Heart left ventricle (tissue), 16 donors: ENCODE measurements around the gene ANKRD11. TPM values are rescaled to one million over a fixed set of nuclear protein-coding genes. Genes with fewer than 3 reads are reported as not detected.

Experiments
- ATAC-seq, 4 donors: fragments of 200-7000 bp; cut with Tn5 transposase; one replicate each; pipeline ENCODE4 v1.9.1; 2020 to 2022; ENCODE audit warnings: moderate library complexity in 4 of 4, mild to moderate bottlenecking in 3 of 4, moderate number of reproducible peaks in 1 of 4
- DNase-seq, 5 donors: peaks; one replicate each; pipeline ENCODE4 v3.0.0-alpha.2; 2020
- H3K27ac ChIP-seq, 12 donors: fragments of 200-600 bp; sonication (generic) in 4 of 12; one replicate each; pipeline versions ENCODE4 v1.5.0 to v1.8.0; 2016 to 2022; ENCODE audit warnings: mild to moderate bottlenecking in 2 of 12
- H3K27me3 ChIP-seq, 9 donors: fragments of 200-600 bp; sonication (generic) in 2 of 9; one replicate each; pipeline versions ENCODE4 v1.5.1 to v1.8.0; 2016 to 2022; ENCODE audit warnings: mild to moderate bottlenecking in 3 of 9
- H3K36me3 ChIP-seq, 9 donors: fragments of 200-600 bp; sonication (generic) in 2 of 9; one replicate each; pipeline versions ENCODE4 v1.5.0 to v1.8.0; 2018 to 2022; ENCODE audit warnings: mild to moderate bottlenecking in 2 of 9
- H3K4me1 ChIP-seq, 12 donors: fragments of 200-600 bp; sonication (generic) in 4 of 12; one replicate each; pipeline versions ENCODE4 v1.5.0 to v1.8.0; 2016 to 2022; ENCODE audit warnings: mild to moderate bottlenecking in 3 of 12
- H3K4me3 ChIP-seq, 12 donors: fragments of 200-600 bp; sonication (generic) in 4 of 12; one replicate each; pipeline versions ENCODE4 v1.5.0 to v1.8.0; 2017 to 2022; ENCODE audit warnings: mild to moderate bottlenecking in 9 of 12, moderate library complexity in 4 of 12
- H3K9me3 ChIP-seq, 12 donors: fragments of 200-600 bp; sonication (generic) in 4 of 12; one replicate each; pipeline versions ENCODE4 v1.5.0 to v1.8.0; 2016 to 2022; ENCODE audit warnings: mild to moderate bottlenecking in 1 of 12
- POLR2A ChIP-seq, 2 donors: fragments of 450-650 bp; IDR thresholded peaks; one replicate each; pipeline ENCODE4 v1.6.1; 2017; ENCODE audit warnings: antibody characterized with exemption in 2 of 2, mild to moderate bottlenecking in 2 of 2, moderate library complexity in 2 of 2
- WGBS, 4 donors: extraction: QIAGEN DNeasy Blood & Tissue Kit in 2 of 4; methylation state at CpG; one replicate each; pipeline versions ENCODE4 v1.1.5 to v1.1.7; 2013 to 2018; 5-methylcytosine and 5-hydroxymethylcytosine counted together
- intact Hi-C, 10 donors: fragments of 100-400 bp; cut with DNase I; formaldehyde crosslinking; loops; one replicate each; pipeline versions ENCODE4 v1.11.1 to v1.14.2; 2022
- polyA plus RNA-seq, 2 donors: library from polyadenylated mRNA; stranded (reverse); fragments of 200-250 nt; gene quantifications; one replicate each; pipeline ENCODE4 v1.2.3, GENCODE V29; 2013
- total RNA-seq, 9 donors: library from RNA; depleted of rRNA in 2 of 9; stranded (reverse); fragments of >200 nt in 2 of 9; fragmentation: NEBNext Ultra II Directional in 3 of 9; extraction: Animal tissue kit (Norgen Biotek cat#: 25700) in 3 of 9; gene quantifications; one replicate each; pipeline versions ENCODE4 v1.1.0 to v1.2.4, GENCODE V29; 2016 to 2023
- TF ChIP-seq, protein P1 (sequence below), 12 donors: fragments of 200-600 bp; sonication (generic) in 4 of 12; IDR thresholded peaks; one replicate each; pipeline versions ENCODE4 v1.5.0 to v1.8.0; 2018 to 2022; ENCODE audit warnings: antibody characterized with exemption in 12 of 12, mild to moderate bottlenecking in 5 of 12
- donor health status: ischemic (EF 13 %, LVEDD 7.1; RV severe dilation, severe dysfunction).
- donor health status: healthy with polysubstance abuse.
- donor health status: DM: no; HTN: yes; CAD: no.
- donor health status: DM: no; HTN: no; CAD: no.
- donor health status: ischemic (EF 25% LVEDD 6.9; RV normal size, moderate dysfunction).
- donor health status: ischemic (EF 25% LVEDD 5.7; RV mildly dilated, moderate dysfunction).
- donor health status: healthy.
- donor health status: DM: yes; HTN: yes; CAD: no.
- donor health status: ischemic (EF 35%, LVEDD 5.7; RV mildly dilated, moderate dysfunction).
- donor health status: nonischemic (EF 11% LVEDD 7.7; RV severe dilation, severe dysfunction).
- donor health status: DM: yes; HTN: yes; CAD: no.
- donor health status: PGD.
- donor health status: ischemic (EF 29% LVEDD 5.4; RV normal size, mild dysfunction).
- donor health status: nonischemic (EF 23%, LVEDD 6.1; RV moderate dilation, normal function).

ANKRD11 gene
- total and polyA plus RNA-seq, 11 donors: 53.6 to 123 (median 67.7) TPM

DNA sequence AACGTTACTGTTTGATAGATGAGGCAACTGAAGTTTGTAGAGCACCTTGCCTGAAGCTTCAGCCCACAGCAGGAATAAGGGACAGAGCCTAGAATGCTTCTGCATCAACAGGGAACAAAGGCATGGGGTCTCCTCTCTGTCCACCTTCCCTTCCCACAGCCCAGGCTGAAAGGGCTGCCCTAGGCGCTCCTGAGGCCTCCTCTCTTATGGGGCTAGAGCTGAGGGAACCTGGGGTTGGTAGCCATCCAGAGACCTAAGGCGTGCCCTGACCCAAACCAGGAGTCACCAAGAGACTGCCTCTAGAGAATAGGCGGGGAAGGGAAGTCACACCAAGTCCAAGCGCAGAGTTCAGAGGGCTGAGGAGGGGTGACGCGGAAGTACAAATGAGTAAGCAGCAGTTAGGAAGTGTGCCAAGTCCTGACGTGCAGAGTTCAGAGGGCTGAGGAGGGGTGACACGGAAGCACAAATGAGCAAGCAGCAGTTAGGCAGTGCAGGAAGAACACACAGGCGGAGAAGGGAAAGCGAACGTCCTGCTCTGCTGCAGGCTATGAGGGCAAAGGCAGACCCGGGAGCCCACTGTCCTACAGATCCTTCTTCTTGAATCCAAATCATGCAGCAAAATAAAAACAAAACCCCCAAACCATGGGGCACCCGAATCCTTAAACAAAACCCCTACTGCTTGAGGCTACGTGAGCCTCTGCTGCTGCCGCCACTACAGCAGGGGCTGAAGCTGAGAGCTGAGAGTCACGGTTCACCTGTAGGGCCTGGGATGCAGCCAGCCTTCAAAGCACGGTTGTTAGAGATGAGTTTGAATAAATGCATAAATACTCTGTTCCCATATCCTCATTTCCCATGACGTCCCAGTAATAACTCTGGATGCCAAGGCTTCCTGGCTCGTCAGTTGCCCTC is 15.1 kb upstream of the ANKRD11 start:
- H3K4me1 ChIP-seq: peaks cover 4 to 54% (median 41%) of the 10 kb centered on the region in 12 donors
- peaks cover 0 to 5% (median 2%) of the 10 kb centered on the region in 9 donors for H3K36me3 ChIP-seq
- no peaks in the 10 kb centered on the region for H3K27me3 ChIP-seq
- ATAC-seq (peak; percentile 43 to 77 (median 62)), DNase-seq (peak; percentile 91 to 96 (median 93))
- TF ChIP-seq POLR2A (IDR thresholded peaks at IDR 0.05): peak in 1 of 2 donors; percentile 67
- TF ChIP-seq, protein P1, sequence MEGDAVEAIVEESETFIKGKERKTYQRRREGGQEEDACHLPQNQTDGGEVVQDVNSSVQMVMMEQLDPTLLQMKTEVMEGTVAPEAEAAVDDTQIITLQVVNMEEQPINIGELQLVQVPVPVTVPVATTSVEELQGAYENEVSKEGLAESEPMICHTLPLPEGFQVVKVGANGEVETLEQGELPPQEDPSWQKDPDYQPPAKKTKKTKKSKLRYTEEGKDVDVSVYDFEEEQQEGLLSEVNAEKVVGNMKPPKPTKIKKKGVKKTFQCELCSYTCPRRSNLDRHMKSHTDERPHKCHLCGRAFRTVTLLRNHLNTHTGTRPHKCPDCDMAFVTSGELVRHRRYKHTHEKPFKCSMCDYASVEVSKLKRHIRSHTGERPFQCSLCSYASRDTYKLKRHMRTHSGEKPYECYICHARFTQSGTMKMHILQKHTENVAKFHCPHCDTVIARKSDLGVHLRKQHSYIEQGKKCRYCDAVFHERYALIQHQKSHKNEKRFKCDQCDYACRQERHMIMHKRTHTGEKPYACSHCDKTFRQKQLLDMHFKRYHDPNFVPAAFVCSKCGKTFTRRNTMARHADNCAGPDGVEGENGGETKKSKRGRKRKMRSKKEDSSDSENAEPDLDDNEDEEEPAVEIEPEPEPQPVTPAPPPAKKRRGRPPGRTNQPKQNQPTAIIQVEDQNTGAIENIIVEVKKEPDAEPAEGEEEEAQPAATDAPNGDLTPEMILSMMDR (IDR thresholded peaks at IDR 0.05): no peak
- 27 to 36% (median 31%) methylated on average over 20 of the region's 20 CpGs for WGBS, 4 donors
- H3K27ac ChIP-seq: peak overlapping the region; percentile 89 to 100 (median 97)
- no peaks in the 10 kb centered on the region for H3K9me3 ChIP-seq
- intact Hi-C loops: loop anchor here (2.0 to 10.0 kb wide), 8 partner anchors 57 to 263 kb away; partner anchors contain the start of gene RPL13 (in 1 of the 10)
- H3K4me3 ChIP-seq: peak overlapping the region in 7 of 12 donors; percentile 1 to 41 (median 24)

GRCh38 chr16:89504091-89504490 is 13.7 kb upstream of the ANKRD11 start:
- intact Hi-C loops: loop anchor here in 2 of 10 donors (10.0 kb wide), 2 partner anchors 169 to 251 kb away; no protein-coding TSS in a partner anchor
- H3K4me3 ChIP-seq: no peak overlapping the region
- no peak for ATAC-seq

DNA sequence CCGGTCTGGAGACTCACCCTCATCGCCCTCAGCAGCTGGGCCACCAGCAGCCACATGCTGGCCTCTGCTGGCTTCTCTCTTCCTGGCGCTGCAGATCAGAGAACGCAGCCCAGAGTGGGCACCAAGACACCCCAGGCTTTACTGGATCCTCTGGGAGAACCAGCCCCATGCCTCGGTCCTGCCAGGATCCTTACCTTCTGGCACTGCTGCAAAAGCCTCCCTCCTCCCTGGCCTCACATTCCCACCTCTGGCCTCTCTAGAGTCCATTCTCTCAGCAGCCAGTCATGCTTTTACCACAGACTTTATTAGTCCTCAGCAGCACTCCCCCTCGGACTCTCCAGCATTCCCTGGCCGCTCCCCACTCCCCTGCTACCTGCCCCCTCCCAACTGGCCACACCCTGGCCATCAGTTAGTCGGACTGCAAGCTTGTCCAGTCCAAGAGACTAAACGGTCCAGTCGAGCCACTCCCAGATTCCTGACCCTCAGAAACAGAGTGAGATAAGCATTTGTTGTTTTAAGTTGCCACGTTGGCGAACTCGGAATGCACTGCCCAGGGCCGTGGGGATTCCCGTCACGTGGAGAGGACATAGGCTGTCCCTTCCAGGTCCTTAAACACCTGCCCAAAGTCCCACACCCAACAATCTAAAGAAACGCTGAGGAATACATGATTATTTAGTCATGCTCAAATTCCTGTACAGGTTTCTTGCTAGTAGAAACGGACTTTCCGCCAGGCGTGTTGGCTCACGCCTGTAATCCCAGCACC is 11.9 kb upstream of the ANKRD11 start:
- Histone ChIP-seq H3K4me3 (no peak overlapping the region), H3K9me3 (no peaks in the 10 kb centered on the region), H3K4me1 (peaks cover 4 to 34% (median 24%) of the 10 kb centered on the region in 12 donors), H3K27ac (peak overlapping the region in 1 of 12 donors; percentile 1), H3K27me3 (no peaks in the 10 kb centered on the region), H3K36me3 (peaks cover 0 to 12% (median 0%) of the 10 kb centered on the region in 9 donors)
- no peak for DNase-seq
- intact Hi-C loops: loop anchor here in 2 of 10 donors (10.0 kb wide), 2 partner anchors 167 to 253 kb away; no protein-coding TSS in a partner anchor
- 46 to 47% (median 46%) methylated on average over 19 to 21 of the region's 21 CpGs for WGBS, 4 donors
- no peak for ATAC-seq
- TF ChIP-seq, protein P1 (IDR thresholded peaks at IDR 0.05): no peak
- TF ChIP-seq POLR2A (IDR thresholded peaks at IDR 0.05): no peak

More at GRCh38 chr16:89504091-89504490, 13.7 kb upstream of the ANKRD11 start:
- DNase-seq: no peak
- Histone ChIP-seq H3K36me3 (peaks cover 0 to 7% (median 0%) of the 10 kb centered on the region in 9 donors), H3K27ac (peak overlapping the region in 4 of 12 donors; percentile 29 to 100 (median 98)), H3K9me3 (no peaks in the 10 kb centered on the region), H3K27me3 (no peaks in the 10 kb centered on the region), H3K4me1 (peaks cover 4 to 45% (median 34%) of the 10 kb centered on the region in 12 donors)
- TF ChIP-seq POLR2A (IDR thresholded peaks at IDR 0.05): no peak
- TF ChIP-seq, protein P1 (IDR thresholded peaks at IDR 0.05): no peak
- WGBS, 4 donors: 70 to 76% (median 72%) methylated on average over 7 of the region's 7 CpGs
